NOMO-1 (cell line): ENCODE data around the gene GNG10.
"Not testable (repeated sequence)": the region's sequence is repeated elsewhere in the genome, so short reads cannot be mapped to it uniquely, and the experiment has no call there.

Source experiments
- DNase-seq, 2 experiments: peaks; one replicate each; lab custom pipeline; 2025; ENCODE audit not compliant: unreplicated experiment in 2 of 2; lab: John Stamatoyannopoulos, UW

The GNG10 gene

GRCh38 chr9:111648066-111648465 is 13.3 kb upstream of the GNG10 start:
- no peak for DNase-seq

DNA sequence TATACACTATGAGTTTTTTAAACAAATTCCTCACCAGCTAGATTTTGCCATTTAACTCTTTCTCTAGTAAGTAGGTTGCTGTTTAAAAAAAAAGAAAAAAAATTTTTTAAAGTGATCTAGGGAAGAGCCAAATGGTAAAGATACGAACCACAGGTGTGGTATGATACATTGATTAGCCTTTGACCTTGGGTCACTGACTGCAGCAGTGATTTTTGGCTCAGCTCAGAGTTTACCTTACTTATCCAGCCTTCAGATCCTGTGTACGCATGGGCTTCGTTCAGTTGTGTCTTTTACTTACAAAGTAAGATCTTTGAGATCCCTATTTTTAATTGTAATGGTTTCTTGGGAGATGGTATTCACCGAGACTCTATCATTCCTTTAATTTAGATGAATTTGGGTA is 12.4 kb upstream of the GNG10 start:
- DNase-seq: no peak

DNA sequence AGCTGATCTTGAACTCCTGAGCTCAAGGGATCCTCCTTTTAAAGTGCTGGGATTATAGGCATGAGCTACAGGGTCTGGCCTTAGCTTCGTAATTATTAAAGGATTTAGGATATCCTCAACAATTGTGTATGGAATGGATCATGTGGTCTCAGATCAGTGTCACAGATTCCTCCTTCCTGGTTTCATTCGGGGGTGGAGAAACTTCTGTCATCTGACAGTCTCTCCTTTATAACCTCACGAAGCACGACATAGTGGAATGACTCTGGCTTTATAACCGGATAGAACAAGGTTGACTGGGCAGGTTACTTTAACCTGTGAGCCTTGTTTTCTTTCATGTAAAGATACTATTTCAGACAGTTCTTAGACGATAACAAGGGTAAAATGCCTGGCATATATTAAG is 4.4 kb upstream of the GNG10 start:
- DNase-seq: no peak

DNA sequence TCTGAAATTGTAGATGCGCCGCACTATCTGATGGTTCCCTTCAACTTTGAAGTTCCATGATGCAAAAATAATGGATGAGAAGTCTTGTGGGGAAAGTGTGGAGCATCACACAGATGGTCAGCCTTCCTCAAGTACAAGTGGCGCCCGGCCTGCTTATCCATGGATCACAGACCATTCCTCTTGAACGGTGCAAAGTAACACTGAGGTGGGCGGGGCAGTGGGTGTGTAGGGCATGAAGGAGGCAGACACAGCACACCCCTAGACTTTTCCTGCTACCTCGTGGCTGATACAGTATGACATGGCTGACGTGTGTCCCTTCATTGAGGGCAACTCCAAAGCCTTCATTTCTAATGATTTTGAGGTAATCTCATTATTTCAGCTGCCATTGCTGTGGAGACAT is 2.5 kb upstream of the GNG10 start:
- no peak for DNase-seq

DNA sequence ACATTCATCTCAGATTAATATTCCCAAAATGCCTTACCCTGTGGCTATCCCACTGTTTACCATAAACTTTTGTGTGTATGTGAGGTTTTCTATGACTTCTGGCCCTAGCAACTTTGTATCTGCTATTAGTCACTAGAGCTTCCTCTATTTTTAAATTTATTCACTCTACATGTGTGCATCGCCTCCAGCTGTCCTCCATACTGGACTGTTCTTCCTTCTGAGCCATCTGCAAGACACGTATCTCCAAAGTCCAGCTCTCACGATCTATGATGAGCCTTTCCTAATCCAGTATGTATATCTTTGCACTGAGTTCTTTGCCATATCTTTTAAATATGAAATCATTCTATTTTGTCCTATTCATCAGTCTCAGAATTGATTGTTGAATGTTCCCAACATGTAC is 1.7 kb upstream of the GNG10 start:
- no peak for DNase-seq

DNA sequence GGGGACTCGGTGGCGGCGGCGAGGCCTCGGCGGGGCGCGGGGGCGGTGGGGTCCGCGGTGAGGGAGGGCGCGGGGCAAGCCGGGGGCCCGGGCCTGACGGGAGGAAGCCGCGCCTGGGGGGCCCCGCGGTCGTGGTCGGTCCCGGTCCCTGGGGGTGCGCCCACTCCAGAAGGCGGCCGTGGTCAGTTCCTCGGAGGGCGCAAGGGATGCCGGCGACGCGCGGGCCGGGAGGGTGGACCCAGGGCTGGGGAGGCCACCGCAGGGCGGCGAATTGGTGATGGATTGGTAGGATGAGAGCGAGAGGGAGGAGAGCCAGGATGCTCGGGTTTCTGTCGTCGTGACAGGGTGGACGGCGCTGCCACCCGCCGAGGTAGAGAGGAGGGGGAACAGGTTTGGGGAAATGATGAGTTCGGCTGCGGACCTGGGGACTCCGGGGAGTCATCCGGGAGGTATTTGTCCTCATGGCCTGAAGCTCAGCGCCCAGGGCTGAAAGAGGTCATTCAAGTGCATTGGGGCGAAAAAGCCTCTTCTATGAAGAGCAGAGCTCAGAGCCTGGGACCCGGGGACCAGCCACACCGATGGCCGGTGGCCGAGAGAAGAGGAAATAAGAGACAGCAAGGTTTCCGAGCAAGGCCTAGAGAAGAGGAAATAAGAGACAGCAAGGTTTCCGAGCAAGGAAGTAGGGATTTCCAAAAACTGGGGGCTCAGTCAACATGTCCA is 557 bp downstream of the GNG10 start:
- DNase-seq: peak; percentile 35 to 49

GRCh38 chr9:111662576-111663300 is 1.3 kb downstream of the GNG10 start:
- peak in 1 of 2 experiments; percentile 10 for DNase-seq

- no peak for DNase-seq
Measured at GRCh38 chr9:111663301-111663823, 2.0 kb downstream of the GNG10 start.

DNA sequence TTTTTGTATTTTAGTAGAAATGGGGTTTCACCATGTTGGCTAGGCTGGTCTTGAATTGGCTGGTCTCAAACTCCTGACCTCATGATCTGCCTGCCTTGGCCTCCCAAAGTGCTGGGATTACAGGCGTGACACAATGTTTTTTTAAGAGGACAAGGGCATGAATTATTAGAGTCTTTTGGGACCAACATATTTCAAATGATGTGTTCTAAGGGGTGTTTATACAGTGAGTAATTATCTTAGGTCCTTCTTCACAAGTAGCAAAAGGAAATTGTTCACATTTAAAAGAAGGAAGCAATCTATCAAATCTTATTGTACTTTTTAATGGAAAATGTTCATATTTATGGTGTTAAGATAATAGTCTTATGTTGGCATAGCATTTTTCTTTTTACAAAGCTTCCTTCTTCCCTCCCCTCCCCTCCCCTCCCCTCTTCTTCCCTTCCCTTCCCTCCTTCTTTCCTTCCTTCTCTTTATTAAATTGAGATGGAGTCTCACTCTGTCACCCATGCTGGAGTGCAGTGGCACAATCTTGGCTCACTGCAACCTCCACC is 6.7 kb downstream of the GNG10 start:
- no peak for DNase-seq

DNA sequence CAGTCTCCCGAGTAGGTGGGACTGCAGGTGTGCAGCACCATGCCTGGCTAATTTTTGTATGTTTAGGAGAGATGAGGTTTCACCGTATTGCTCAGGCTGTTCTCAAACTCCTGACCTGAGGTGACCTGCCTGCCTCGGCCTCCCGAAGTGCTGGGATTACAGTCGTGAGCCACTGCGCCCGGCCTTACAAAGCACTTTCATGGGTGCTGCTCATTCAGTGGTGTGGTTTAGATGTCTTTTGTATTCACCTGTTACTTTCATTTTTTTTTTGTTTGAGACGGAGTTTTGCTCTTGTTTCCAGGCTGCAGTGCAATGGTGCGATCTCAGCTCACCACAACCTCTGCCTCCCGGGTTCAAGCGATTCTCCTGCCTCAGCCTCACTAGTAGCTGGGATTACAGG is 7.2 kb downstream of the GNG10 start:
- DNase-seq: not testable (repeated sequence)

- DNase-seq: no peak
Measured at GRCh38 chr9:111674319-111674718, 12.9 kb downstream of the GNG10 start.

DNA sequence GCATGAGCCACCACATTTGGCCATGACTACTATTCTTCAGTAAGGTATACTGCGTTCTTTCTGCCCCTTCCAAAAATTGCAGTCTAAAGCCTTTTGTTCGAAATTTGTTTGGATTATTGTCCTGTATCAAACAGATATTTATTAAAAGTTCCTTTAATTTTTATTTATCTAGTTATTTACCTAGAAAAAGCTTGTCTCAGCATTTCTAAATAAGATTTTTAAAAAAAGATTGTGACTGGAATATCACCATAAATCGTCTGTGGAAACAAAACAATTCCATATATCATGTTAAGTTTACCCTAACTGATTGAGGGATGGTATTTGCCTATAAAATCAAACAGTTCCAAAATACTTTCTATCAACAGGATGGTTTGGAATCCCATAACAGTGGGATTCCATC is 14.7 kb downstream of the GNG10 start:
- DNase-seq: no peak

GRCh38 chr9:111678293-111678692 is 16.9 kb downstream of the GNG10 start:
- DNase-seq: no peak

DNA sequence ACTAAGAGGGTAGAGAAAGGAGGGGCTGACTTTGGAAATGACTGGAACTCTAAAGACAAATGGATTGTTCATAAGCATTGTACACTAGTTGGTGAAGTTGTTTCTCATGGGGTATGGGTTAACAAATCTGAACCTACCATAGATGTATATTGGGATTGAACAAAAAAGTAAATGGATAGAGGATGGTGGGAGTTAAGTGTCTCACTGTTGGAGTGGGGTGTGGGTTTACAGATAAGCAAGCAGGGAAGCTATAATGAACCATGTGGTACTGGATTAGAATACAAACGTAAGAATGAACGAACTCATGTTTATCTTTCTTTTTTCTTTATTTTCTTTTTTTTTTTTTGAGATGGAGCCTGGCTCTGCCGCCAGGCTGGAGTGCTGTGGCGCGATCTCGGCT is 17.8 kb downstream of the GNG10 start:
- no peak for DNase-seq

- no peak for DNase-seq
Measured at GRCh38 chr9:111683392-111683791, 22.0 kb downstream of the GNG10 start.

- DNase-seq: peak; percentile 0 to 64
Measured at GRCh38 chr9:111691672-111692329, 30.4 kb downstream of the GNG10 start.

GRCh38 chr9:111696796-111697195 is 35.4 kb downstream of the GNG10 start:
- no peak for DNase-seq

- peak; percentile 1 to 35 for DNase-seq
Measured at GRCh38 chr9:111700776-111701175, 39.4 kb downstream of the GNG10 start.

DNA sequence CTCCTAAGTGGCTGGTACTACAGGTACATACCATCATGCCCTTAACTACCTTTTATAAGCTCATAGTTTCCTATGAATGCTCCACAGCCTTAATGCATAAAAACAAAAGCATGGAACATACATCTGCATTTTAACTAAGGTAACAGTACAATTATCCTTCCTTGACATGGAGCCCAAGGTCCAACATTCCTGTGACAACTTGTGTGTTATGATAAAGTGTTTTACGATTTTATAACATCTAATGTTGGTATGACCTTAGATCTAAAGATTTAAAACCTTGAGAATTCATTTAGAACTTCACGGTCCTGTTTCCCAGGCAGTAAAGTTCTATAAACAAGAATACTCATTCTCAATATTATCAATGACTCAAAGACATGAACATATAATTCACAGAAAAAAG is 43.1 kb downstream of the GNG10 start:
- DNase-seq: no peak

DNA sequence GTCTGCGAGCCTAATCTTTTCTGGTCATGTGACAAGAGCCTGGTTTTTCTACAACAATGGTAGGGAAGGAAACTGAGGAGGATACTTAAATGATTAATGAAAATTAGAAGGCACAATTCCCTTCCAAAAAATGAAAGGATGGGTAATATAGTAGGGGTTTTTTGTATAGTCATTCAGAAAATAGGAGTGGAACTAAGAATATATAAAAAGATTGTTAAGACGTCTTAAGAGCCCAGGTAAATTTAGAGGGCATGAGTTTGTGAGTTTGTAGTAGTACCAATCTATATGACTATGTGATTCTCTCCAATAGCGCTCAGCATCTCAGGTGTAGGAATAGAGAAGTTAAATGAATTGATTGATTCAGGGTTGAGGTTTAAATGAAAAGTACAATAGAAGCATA is 50.1 kb downstream of the GNG10 start:
- no peak for DNase-seq

DNA sequence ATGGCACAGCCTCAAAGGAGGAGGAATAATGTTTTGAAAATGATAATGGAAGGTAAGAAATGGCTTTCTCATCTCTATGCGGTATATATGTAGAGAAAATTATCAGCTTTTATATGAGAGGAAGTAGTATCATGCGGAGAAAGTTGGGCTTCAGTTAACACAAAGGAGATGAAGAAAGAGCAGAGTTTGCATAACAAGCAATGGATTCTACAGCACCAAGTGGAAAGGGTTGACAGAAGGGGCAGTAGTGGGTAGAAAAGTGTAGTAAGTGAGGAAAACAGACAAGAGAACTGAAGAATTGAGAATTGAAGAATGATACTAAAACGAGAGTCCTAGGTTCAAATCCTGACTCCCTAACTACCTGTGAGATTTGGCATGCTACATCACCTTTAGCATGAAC is 51.0 kb downstream of the GNG10 start:
- no peak for DNase-seq
